AG04449 (cell line): ENCODE results near the gene NRG2.

Source experiments
- CTCF ChIA-PET: fragments of 350-600 bp; formaldehyde crosslinking; extraction: SDS; loops from one replicate; lab custom pipeline; 2021; ENCODE audit warnings: antibody characterized with exemption; lab: Yijun Ruan, JAX
- POLR2A ChIA-PET: fragments of 400-600, 350-600 bp; formaldehyde crosslinking; extraction: SDS; loops from one replicate; lab custom pipeline; 2020; ENCODE audit warnings: antibody characterized with exemption, inconsistent platforms; lab: Yijun Ruan, JAX
- DNase-seq: peaks from one replicate; pipeline ENCODE4 v3.0.0-alpha.2; 2010; ENCODE audit warnings: low read depth, low spot score
- H3K4me3 ChIP-seq: 2 replicates; pipeline ENCODE4 v1.5.1; 2011; ENCODE audit warnings: low read depth, mild to moderate bottlenecking, control low read depth, low read length
- CTCF ChIP-seq: IDR thresholded peaks from one replicate; pipeline ENCODE4 v1.5.1; 2011; ENCODE audit warnings: mild to moderate bottlenecking, moderate library complexity, low read length, control low read depth, inconsistent platforms; ENCODE audit not compliant: insufficient read depth; ENCODE audit errors: missing control alignments

NRG2 gene

GRCh38 chr5:140056880-140057279 lies 13.8 kb upstream of the NRG2 start:
- ChIA-PET POLR2A (no interaction called here), CTCF (interaction anchor here (1.6 to 2.4 kb wide), 3 partner anchors 16 to 89 kb away, joined by 5 to 8 read pairs (median 6); no protein-coding TSS in a partner anchor)
- H3K4me3 ChIP-seq: no peak overlapping the region
- TF ChIP-seq CTCF: no peak
- DNase-seq: no peak

- ChIA-PET POLR2A (no interaction called here), CTCF (interaction anchor here (1.0 to 2.4 kb wide), 10 partner anchors 9 to 101 kb away, joined by 3 to 8 read pairs (median 4); partner anchors contain the start of gene NRG2)
- no peak overlapping the region for H3K4me3 ChIP-seq
- TF ChIP-seq CTCF: no peak
- DNase-seq: no peak
Measured at GRCh38 chr5:140055152-140055551, 12.1 kb upstream of the NRG2 start.

GRCh38 chr5:140054086-140054689 lies 11.1 kb upstream of the NRG2 start:
- POLR2A ChIA-PET: no interaction called here
- CTCF ChIA-PET: interaction anchor here (1.2 to 2.4 kb wide), 5 partner anchors 11 to 102 kb away, joined by 3 to 8 read pairs (median 4); partner anchors contain the start of gene NRG2
- no peak for TF ChIP-seq CTCF
- no peak overlapping the region for H3K4me3 ChIP-seq
- DNase-seq: no peak

- no peak overlapping the region for H3K4me3 ChIP-seq
- POLR2A ChIA-PET: no interaction called here
- CTCF ChIA-PET: interaction anchor here (1.8 kb wide), 1 partner anchor 21 kb away, joined by 4 read pairs; no protein-coding TSS in a partner anchor
- DNase-seq: no peak
- no peak for TF ChIP-seq CTCF
Measured at GRCh38 chr5:140051950-140052349, 8.9 kb upstream of the NRG2 start.

GRCh38 chr5:140049713-140050112 lies 6.6 kb upstream of the NRG2 start:
- no peak for DNase-seq
- H3K4me3 ChIP-seq: no peak overlapping the region
- CTCF ChIA-PET: interaction anchor here (1.5 to 1.6 kb wide), 2 partner anchors 23 to 106 kb away, joined by 4 to 7 read pairs; no protein-coding TSS in a partner anchor
- POLR2A ChIA-PET: no interaction called here
- TF ChIP-seq CTCF: no peak

- TF ChIP-seq CTCF: no peak
- ChIA-PET POLR2A (no interaction called here), CTCF (interaction anchor here (1.5 kb wide), 1 partner anchor 24 kb away, joined by 7 read pairs; no protein-coding TSS in a partner anchor)
- no peak for DNase-seq
- H3K4me3 ChIP-seq: no peak overlapping the region
Measured at GRCh38 chr5:140049205-140049604, 6.1 kb upstream of the NRG2 start.
